ENCODE measurements around the gene HIP1R.

HIP1R gene

GRCh38 chr12:122844366-122844971, 9.2 kb downstream of the HIP1R start:
- peaks cover 0 to 6% (median under 1%) of the 10 kb centered on the region in 4 experiments for H3K36me3 ChIP-seq (ENCODE audit: control insufficient read depth in 4 of 4, insufficient read depth in 4 of 4, low read length in 3 of 4)
- no peaks in the 10 kb centered on the region for H3K27me3 ChIP-seq (replicated peaks in 2 of 5; ENCODE audit: control insufficient read depth in 4 of 5, insufficient read depth in 5 of 5, low read length in 4 of 5)
- 95% methylated on average over 6 of the region's 8 CpGs for WGBS (ENCODE audit: insufficient coverage)
- peaks cover 0 to 3% (median 1%) of the 10 kb centered on the region in 4 experiments for H3K4me1 ChIP-seq (ENCODE audit: control extremely low read depth in 1 of 4, control insufficient read depth in 4 of 4, insufficient read depth in 4 of 4, low read length in 3 of 4)
- no peak for DNase-seq
- no peak overlapping the region for H3K27ac ChIP-seq (ENCODE audit: insufficient read depth in 1 of 2, low read depth in 1 of 2, low read length in 2 of 2, poor library complexity in 1 of 2, severe bottlenecking in 2 of 2)
- ChIA-PET POLR2A (no interaction called here), CTCF (interaction anchor here (0.8 to 2.4 kb wide), 3 partner anchors 10 to 15 kb away, joined by 5 to 11 read pairs (median 6); no protein-coding TSS in a partner anchor)
- H3K4me3 ChIP-seq (ENCODE audit: control insufficient read depth in 1 of 7, extremely low read depth in 1 of 7, insufficient read depth in 4 of 7, low read depth in 2 of 7, low read length in 6 of 7), result no peak overlapping the region
- no peaks in the 10 kb centered on the region for H3K9me3 ChIP-seq (ENCODE audit: control extremely low read depth in 1 of 5, control insufficient read depth in 4 of 5, insufficient read depth in 2 of 5, low read depth in 1 of 5, low read length in 4 of 5)

- H3K4me3 ChIP-seq (ENCODE audit: control insufficient read depth in 1 of 7, extremely low read depth in 1 of 7, insufficient read depth in 4 of 7, low read depth in 2 of 7, low read length in 6 of 7), result no peak overlapping the region
- H3K36me3 ChIP-seq (ENCODE audit: control insufficient read depth in 4 of 4, insufficient read depth in 4 of 4, low read length in 3 of 4), result peaks cover 0 to 6% (median 1%) of the 10 kb centered on the region in 4 experiments
- no peak overlapping the region for H3K27ac ChIP-seq (ENCODE audit: insufficient read depth in 1 of 2, low read depth in 1 of 2, low read length in 2 of 2, poor library complexity in 1 of 2, severe bottlenecking in 2 of 2)
- H3K27me3 ChIP-seq (replicated peaks in 2 of 5; ENCODE audit: control insufficient read depth in 4 of 5, insufficient read depth in 5 of 5, low read length in 4 of 5), result no peaks in the 10 kb centered on the region
- no peaks in the 10 kb centered on the region for H3K9me3 ChIP-seq (ENCODE audit: control extremely low read depth in 1 of 5, control insufficient read depth in 4 of 5, insufficient read depth in 2 of 5, low read depth in 1 of 5, low read length in 4 of 5)
- ChIA-PET POLR2A (no interaction called here), CTCF (interaction anchor here (0.8 to 1.8 kb wide), 5 partner anchors 11 to 207 kb away, joined by 4 to 6 read pairs (median 5); no protein-coding TSS in a partner anchor)
- DNase-seq, result no peak
- 97% methylated on average over 29 of the region's 30 CpGs for WGBS (ENCODE audit: insufficient coverage)
- peaks cover 0 to under 1% (median 0%) of the 10 kb centered on the region in 4 experiments for H3K4me1 ChIP-seq (ENCODE audit: control extremely low read depth in 1 of 4, control insufficient read depth in 4 of 4, insufficient read depth in 4 of 4, low read length in 3 of 4)
Measured at GRCh38 chr12:122845041-122845864, 10.0 kb downstream of the HIP1R start.

GRCh38 chr12:122845865-122846621, 10.8 kb downstream of the HIP1R start:
- no peaks in the 10 kb centered on the region for H3K4me1 ChIP-seq (ENCODE audit: control extremely low read depth in 1 of 4, control insufficient read depth in 4 of 4, insufficient read depth in 4 of 4, low read length in 3 of 4)
- 90% methylated on average over 14 of the region's 14 CpGs for WGBS (ENCODE audit: insufficient coverage)

GRCh38 chr12:122846622-122847515, 11.6 kb downstream of the HIP1R start:
- CTCF ChIA-PET, result interaction anchor here (1.1 to 1.8 kb wide), 7 partner anchors 9 to 127 kb away, joined by 3 to 6 read pairs (median 4); no protein-coding TSS in a partner anchor
- H3K27ac ChIP-seq (ENCODE audit: insufficient read depth in 1 of 2, low read depth in 1 of 2, low read length in 2 of 2, poor library complexity in 1 of 2, severe bottlenecking in 2 of 2), result no peak overlapping the region
- no peak for DNase-seq
- no peaks in the 10 kb centered on the region for H3K9me3 ChIP-seq (ENCODE audit: control extremely low read depth in 1 of 5, control insufficient read depth in 4 of 5, insufficient read depth in 2 of 5, low read depth in 1 of 5, low read length in 4 of 5)
- peaks cover 0 to 6% (median 1%) of the 10 kb centered on the region in 4 experiments for H3K36me3 ChIP-seq (ENCODE audit: control insufficient read depth in 4 of 4, insufficient read depth in 4 of 4, low read length in 3 of 4)
- no peak overlapping the region for H3K4me3 ChIP-seq (ENCODE audit: control insufficient read depth in 1 of 7, extremely low read depth in 1 of 7, insufficient read depth in 4 of 7, low read depth in 2 of 7, low read length in 6 of 7)
- 91% methylated on average over 16 of the region's 27 CpGs for WGBS (ENCODE audit: insufficient coverage)
- no peaks in the 10 kb centered on the region for H3K4me1 ChIP-seq (ENCODE audit: control extremely low read depth in 1 of 4, control insufficient read depth in 4 of 4, insufficient read depth in 4 of 4, low read length in 3 of 4)
- POLR2A ChIA-PET, result interaction anchor here (0.7 kb wide), 1 partner anchor 901 kb away, joined by 3 read pairs; no protein-coding TSS in a partner anchor
- H3K27me3 ChIP-seq (replicated peaks in 2 of 5; ENCODE audit: control insufficient read depth in 4 of 5, insufficient read depth in 5 of 5, low read length in 4 of 5), result no peaks in the 10 kb centered on the region

More at GRCh38 chr12:122845865-122846621, 10.8 kb downstream of the HIP1R start:
- CTCF ChIA-PET, result interaction anchor here (1.1 to 1.8 kb wide), 5 partner anchors 10 to 208 kb away, joined by 3 to 6 read pairs (median 5); no protein-coding TSS in a partner anchor
- Histone ChIP-seq H3K27ac (ENCODE audit: insufficient read depth in 1 of 2, low read depth in 1 of 2, low read length in 2 of 2, poor library complexity in 1 of 2, severe bottlenecking in 2 of 2) (no peak overlapping the region), H3K9me3 (ENCODE audit: control extremely low read depth in 1 of 5, control insufficient read depth in 4 of 5, insufficient read depth in 2 of 5, low read depth in 1 of 5, low read length in 4 of 5) (no peaks in the 10 kb centered on the region), H3K36me3 (ENCODE audit: control insufficient read depth in 4 of 4, insufficient read depth in 4 of 4, low read length in 3 of 4) (peaks cover 0 to 6% (median 1%) of the 10 kb centered on the region in 4 experiments), H3K4me3 (ENCODE audit: control insufficient read depth in 1 of 7, extremely low read depth in 1 of 7, insufficient read depth in 4 of 7, low read depth in 2 of 7, low read length in 6 of 7) (no peak overlapping the region), H3K27me3 (replicated peaks in 2 of 5; ENCODE audit: control insufficient read depth in 4 of 5, insufficient read depth in 5 of 5, low read length in 4 of 5) (no peaks in the 10 kb centered on the region)
- no peak for DNase-seq
- POLR2A ChIA-PET, result interaction anchor here (0.7 kb wide), 1 partner anchor 900 kb away, joined by 3 read pairs; no protein-coding TSS in a partner anchor

GRCh38 chr12:122847516-122847836, 12.2 kb downstream of the HIP1R start:
- DNase-seq, result no peak
- 89% methylated on average over 5 of the region's 5 CpGs for WGBS (ENCODE audit: insufficient coverage)
- Histone ChIP-seq H3K27ac (ENCODE audit: insufficient read depth in 1 of 2, low read depth in 1 of 2, low read length in 2 of 2, poor library complexity in 1 of 2, severe bottlenecking in 2 of 2) (no peak overlapping the region), H3K4me3 (ENCODE audit: control insufficient read depth in 1 of 7, extremely low read depth in 1 of 7, insufficient read depth in 4 of 7, low read depth in 2 of 7, low read length in 6 of 7) (no peak overlapping the region), H3K27me3 (replicated peaks in 2 of 5; ENCODE audit: control insufficient read depth in 4 of 5, insufficient read depth in 5 of 5, low read length in 4 of 5) (no peaks in the 10 kb centered on the region), H3K4me1 (ENCODE audit: control extremely low read depth in 1 of 4, control insufficient read depth in 4 of 4, insufficient read depth in 4 of 4, low read length in 3 of 4) (no peaks in the 10 kb centered on the region), H3K9me3 (ENCODE audit: control extremely low read depth in 1 of 5, control insufficient read depth in 4 of 5, insufficient read depth in 2 of 5, low read depth in 1 of 5, low read length in 4 of 5) (no peaks in the 10 kb centered on the region), H3K36me3 (ENCODE audit: control insufficient read depth in 4 of 4, insufficient read depth in 4 of 4, low read length in 3 of 4) (peaks cover 0 to 10% (median 1%) of the 10 kb centered on the region in 4 experiments)
- CTCF ChIA-PET, result interaction anchor here (1.0 to 1.6 kb wide), 6 partner anchors 8 to 106 kb away, joined by 3 to 8 read pairs (median 4); no protein-coding TSS in a partner anchor
- POLR2A ChIA-PET, result no interaction called here

- WGBS (ENCODE audit: insufficient coverage), result 98% methylated on average over 12 of the region's 16 CpGs
- Histone ChIP-seq H3K4me3 (ENCODE audit: control insufficient read depth in 1 of 7, extremely low read depth in 1 of 7, insufficient read depth in 4 of 7, low read depth in 2 of 7, low read length in 6 of 7) (no peak overlapping the region), H3K4me1 (ENCODE audit: control extremely low read depth in 1 of 4, control insufficient read depth in 4 of 4, insufficient read depth in 4 of 4, low read length in 3 of 4) (no peaks in the 10 kb centered on the region), H3K27ac (ENCODE audit: insufficient read depth in 1 of 2, low read depth in 1 of 2, low read length in 2 of 2, poor library complexity in 1 of 2, severe bottlenecking in 2 of 2) (no peak overlapping the region), H3K9me3 (ENCODE audit: control extremely low read depth in 1 of 5, control insufficient read depth in 4 of 5, insufficient read depth in 2 of 5, low read depth in 1 of 5, low read length in 4 of 5) (no peaks in the 10 kb centered on the region), H3K27me3 (replicated peaks in 2 of 5; ENCODE audit: control insufficient read depth in 4 of 5, insufficient read depth in 5 of 5, low read length in 4 of 5) (no peaks in the 10 kb centered on the region), H3K36me3 (ENCODE audit: control insufficient read depth in 4 of 4, insufficient read depth in 4 of 4, low read length in 3 of 4) (peaks cover 0 to 12% (median 1%) of the 10 kb centered on the region in 4 experiments)
- DNase-seq, result no peak
- ChIA-PET POLR2A (no interaction called here), CTCF (interaction anchor here (0.6 to 1.6 kb wide), 6 partner anchors 8 to 105 kb away, joined by 3 to 8 read pairs (median 4); no protein-coding TSS in a partner anchor)
Measured at GRCh38 chr12:122847921-122848421, 12.7 kb downstream of the HIP1R start.
